Measurements from ENCODE around the gene BUD31. TPM values are rescaled to one million over a fixed set of nuclear protein-coding genes. Genes with fewer than 3 reads are reported as not detected.

The BUD31 gene
- total and polyA plus RNA-seq, 2 experiments from 2014 or later, result 77.1 to 247 TPM

DNA sequence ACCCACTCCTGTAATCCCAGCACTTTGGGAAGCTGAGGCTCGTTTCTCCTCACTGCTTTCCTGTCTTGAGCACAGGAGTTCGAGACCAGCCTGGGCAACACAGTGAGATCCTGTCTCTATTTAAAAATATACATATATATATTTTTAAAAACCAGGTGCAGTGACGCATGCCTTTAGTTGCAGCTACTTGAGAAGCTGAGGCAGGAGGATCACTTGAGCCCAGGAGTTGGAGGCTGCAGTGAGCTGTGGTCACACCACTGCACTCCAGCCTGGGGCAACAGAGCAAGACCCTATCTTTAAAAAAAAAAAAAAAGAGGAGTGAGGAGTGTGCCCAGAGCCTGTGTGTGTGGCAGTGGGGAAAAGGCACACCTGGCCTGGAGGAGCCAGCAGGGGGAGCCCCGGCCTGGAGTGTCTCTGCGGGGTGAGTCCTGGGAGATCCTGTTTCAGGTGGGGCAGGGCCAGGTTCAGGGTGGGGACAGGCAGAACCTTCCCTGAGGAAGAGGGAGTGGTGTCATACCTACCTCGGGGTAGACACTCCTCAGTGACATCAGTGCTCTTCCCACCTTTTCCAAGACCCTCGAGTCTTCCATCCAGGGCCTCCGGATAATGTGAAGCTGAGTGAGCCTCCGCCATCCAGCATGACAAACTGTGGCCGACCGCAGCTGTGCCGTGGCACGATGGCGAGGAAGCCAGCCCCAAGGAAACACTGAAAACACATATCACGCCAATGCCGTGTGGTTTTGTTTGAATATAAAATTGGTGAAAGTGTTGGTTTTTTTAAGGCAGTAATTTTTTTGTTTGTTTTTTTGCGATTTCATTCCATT is 43.2 kb upstream of the BUD31 start:
- no peaks in the 10 kb centered on the region for H3K27me3 ChIP-seq (ENCODE audit: insufficient read depth)
- Mint-ChIP-seq H3K4me1 (peaks cover 16% of the 10 kb centered on the region), H3K36me3 (ENCODE audit: low read depth) (peaks cover 41% of the 10 kb centered on the region), H3K9me3 (no peaks in the 10 kb centered on the region), H3K27me3 (ENCODE audit: insufficient read depth, low read depth, poor library complexity) (peaks cover 6% of the 10 kb centered on the region), H3K4me3 (no peak overlapping the region; the same call in 2 of the 3 replicates), H3K27ac (no peak overlapping the region)
- peaks cover 21% of the 10 kb centered on the region for H3K36me3 ChIP-seq (ENCODE audit: insufficient read depth)
- H3K27ac ChIP-seq (ENCODE audit: low read depth), result no peak overlapping the region
- H2AFZ ChIP-seq, result no peak overlapping the region
- no peaks in the 10 kb centered on the region for H3K79me2 ChIP-seq (replicated peaks; ENCODE audit: insufficient read depth)
- H3K9me2 ChIP-seq (ENCODE audit: insufficient read depth), result no peaks in the 10 kb centered on the region
- TF ChIP-seq, protein P1, sequence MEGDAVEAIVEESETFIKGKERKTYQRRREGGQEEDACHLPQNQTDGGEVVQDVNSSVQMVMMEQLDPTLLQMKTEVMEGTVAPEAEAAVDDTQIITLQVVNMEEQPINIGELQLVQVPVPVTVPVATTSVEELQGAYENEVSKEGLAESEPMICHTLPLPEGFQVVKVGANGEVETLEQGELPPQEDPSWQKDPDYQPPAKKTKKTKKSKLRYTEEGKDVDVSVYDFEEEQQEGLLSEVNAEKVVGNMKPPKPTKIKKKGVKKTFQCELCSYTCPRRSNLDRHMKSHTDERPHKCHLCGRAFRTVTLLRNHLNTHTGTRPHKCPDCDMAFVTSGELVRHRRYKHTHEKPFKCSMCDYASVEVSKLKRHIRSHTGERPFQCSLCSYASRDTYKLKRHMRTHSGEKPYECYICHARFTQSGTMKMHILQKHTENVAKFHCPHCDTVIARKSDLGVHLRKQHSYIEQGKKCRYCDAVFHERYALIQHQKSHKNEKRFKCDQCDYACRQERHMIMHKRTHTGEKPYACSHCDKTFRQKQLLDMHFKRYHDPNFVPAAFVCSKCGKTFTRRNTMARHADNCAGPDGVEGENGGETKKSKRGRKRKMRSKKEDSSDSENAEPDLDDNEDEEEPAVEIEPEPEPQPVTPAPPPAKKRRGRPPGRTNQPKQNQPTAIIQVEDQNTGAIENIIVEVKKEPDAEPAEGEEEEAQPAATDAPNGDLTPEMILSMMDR (conservative IDR thresholded peaks at IDR 0.05; ENCODE audit: low read depth in 2 of 2), result peak; percentile 75 to 83
- TF ChIP-seq NANOG (IDR thresholded peaks at IDR 0.05; ENCODE audit: borderline replicate concordance), result no peak
- no peak overlapping the region for H3K4me2 ChIP-seq
- peak; percentile 66 for DNase-seq (ENCODE audit: low spot score)
- 0 out of 2 replicates have a peak, but pooled peaks cover 5% of the 10 kb centered on the region for H4K20me1 ChIP-seq (replicated peaks; ENCODE audit: insufficient read depth)
- 0 out of 2 replicates have a peak, but pooled peaks cover 6% of the 10 kb centered on the region for H3F3A ChIP-seq (replicated peaks; ENCODE audit: low read depth)
- H3K4me1 ChIP-seq (ENCODE audit: insufficient read depth), result peaks cover 5% of the 10 kb centered on the region
- peak; percentile 92 for ATAC-seq
- no peak overlapping the region for H3K4me3 ChIP-seq

DNA sequence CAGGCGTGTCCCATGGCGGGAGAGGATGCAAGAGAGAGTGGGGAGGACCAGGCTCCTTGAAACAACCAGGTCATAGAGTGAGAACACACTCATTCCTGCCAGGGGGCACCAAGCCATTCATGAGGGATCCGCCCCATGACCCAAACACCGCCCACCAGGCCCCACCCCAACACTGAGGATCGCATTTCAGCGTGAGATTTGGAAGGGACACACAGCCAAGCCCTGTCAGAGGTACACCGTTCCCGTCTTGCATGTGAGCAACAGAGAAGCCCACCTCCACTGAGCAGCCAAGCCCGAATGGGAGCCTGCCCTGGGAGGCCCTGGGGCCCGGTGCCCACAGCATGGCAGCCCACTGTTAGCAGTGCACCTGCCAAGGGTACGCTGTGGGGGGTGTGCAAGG is 42.1 kb upstream of the BUD31 start:
- Mint-ChIP-seq H3K4me3 (no peak overlapping the region), H3K27me3 (ENCODE audit: insufficient read depth, low read depth, poor library complexity) (peaks cover 6% of the 10 kb centered on the region), H3K27ac (peak overlapping the region; percentile 57; the same call in 1 of the 2 replicates), H3K36me3 (ENCODE audit: low read depth) (peaks cover 35% of the 10 kb centered on the region), H3K9me3 (no peaks in the 10 kb centered on the region), H3K4me1 (peaks cover 16% of the 10 kb centered on the region)
- H2AFZ ChIP-seq, result no peak overlapping the region
- no peak overlapping the region for H3K4me3 ChIP-seq
- H3K27ac ChIP-seq (ENCODE audit: low read depth), result peak overlapping the region; percentile 7; the same call in 1 of the 2 replicates
- H4K20me1 ChIP-seq (replicated peaks; ENCODE audit: insufficient read depth), result 0 out of 2 replicates have a peak, but pooled peaks cover 1% of the 10 kb centered on the region
- 0 out of 2 replicates have a peak, but pooled peaks cover 3% of the 10 kb centered on the region for H3F3A ChIP-seq (replicated peaks; ENCODE audit: low read depth)
- H3K4me2 ChIP-seq, result no peak overlapping the region
- ATAC-seq (peak; percentile 79), DNase-seq (ENCODE audit: low spot score) (peak; percentile 56)
- H3K36me3 ChIP-seq (ENCODE audit: insufficient read depth), result peaks cover 12% of the 10 kb centered on the region
- no peaks in the 10 kb centered on the region for H3K27me3 ChIP-seq (ENCODE audit: insufficient read depth)
- H3K9me2 ChIP-seq (ENCODE audit: insufficient read depth), result no peaks in the 10 kb centered on the region
- H3K79me2 ChIP-seq (replicated peaks; ENCODE audit: insufficient read depth), result no peaks in the 10 kb centered on the region
- H3K4me1 ChIP-seq (ENCODE audit: insufficient read depth), result peaks cover 5% of the 10 kb centered on the region
- no peak for TF ChIP-seq EZH2phosphoT487 (IDR thresholded peaks at IDR 0.05; ENCODE audit: unreplicated experiment)
- TF ChIP-seq CREB1 (CRISPR knock-in tag; IDR thresholded peaks at IDR 0.05; ENCODE audit: low read depth), result no peak
- TF ChIP-seq, protein P2, sequence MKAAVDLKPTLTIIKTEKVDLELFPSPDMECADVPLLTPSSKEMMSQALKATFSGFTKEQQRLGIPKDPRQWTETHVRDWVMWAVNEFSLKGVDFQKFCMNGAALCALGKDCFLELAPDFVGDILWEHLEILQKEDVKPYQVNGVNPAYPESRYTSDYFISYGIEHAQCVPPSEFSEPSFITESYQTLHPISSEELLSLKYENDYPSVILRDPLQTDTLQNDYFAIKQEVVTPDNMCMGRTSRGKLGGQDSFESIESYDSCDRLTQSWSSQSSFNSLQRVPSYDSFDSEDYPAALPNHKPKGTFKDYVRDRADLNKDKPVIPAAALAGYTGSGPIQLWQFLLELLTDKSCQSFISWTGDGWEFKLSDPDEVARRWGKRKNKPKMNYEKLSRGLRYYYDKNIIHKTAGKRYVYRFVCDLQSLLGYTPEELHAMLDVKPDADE (IDR thresholded peaks at IDR 0.05), result no peak
- no peak for TF ChIP-seq POLR2AphosphoS5 (IDR thresholded peaks at IDR 0.05; ENCODE audit: low read depth)
- TF ChIP-seq STAT1 (IDR thresholded peaks at IDR 0.05; ENCODE audit: unreplicated experiment), result no peak
- no peak for TF ChIP-seq ZNF114 (CRISPR knock-in tag; IDR thresholded peaks at IDR 0.05)
- no peak for TF ChIP-seq ZNF331 (CRISPR knock-in tag; IDR thresholded peaks at IDR 0.05; ENCODE audit: low read depth)
- TF ChIP-seq, protein P3, sequence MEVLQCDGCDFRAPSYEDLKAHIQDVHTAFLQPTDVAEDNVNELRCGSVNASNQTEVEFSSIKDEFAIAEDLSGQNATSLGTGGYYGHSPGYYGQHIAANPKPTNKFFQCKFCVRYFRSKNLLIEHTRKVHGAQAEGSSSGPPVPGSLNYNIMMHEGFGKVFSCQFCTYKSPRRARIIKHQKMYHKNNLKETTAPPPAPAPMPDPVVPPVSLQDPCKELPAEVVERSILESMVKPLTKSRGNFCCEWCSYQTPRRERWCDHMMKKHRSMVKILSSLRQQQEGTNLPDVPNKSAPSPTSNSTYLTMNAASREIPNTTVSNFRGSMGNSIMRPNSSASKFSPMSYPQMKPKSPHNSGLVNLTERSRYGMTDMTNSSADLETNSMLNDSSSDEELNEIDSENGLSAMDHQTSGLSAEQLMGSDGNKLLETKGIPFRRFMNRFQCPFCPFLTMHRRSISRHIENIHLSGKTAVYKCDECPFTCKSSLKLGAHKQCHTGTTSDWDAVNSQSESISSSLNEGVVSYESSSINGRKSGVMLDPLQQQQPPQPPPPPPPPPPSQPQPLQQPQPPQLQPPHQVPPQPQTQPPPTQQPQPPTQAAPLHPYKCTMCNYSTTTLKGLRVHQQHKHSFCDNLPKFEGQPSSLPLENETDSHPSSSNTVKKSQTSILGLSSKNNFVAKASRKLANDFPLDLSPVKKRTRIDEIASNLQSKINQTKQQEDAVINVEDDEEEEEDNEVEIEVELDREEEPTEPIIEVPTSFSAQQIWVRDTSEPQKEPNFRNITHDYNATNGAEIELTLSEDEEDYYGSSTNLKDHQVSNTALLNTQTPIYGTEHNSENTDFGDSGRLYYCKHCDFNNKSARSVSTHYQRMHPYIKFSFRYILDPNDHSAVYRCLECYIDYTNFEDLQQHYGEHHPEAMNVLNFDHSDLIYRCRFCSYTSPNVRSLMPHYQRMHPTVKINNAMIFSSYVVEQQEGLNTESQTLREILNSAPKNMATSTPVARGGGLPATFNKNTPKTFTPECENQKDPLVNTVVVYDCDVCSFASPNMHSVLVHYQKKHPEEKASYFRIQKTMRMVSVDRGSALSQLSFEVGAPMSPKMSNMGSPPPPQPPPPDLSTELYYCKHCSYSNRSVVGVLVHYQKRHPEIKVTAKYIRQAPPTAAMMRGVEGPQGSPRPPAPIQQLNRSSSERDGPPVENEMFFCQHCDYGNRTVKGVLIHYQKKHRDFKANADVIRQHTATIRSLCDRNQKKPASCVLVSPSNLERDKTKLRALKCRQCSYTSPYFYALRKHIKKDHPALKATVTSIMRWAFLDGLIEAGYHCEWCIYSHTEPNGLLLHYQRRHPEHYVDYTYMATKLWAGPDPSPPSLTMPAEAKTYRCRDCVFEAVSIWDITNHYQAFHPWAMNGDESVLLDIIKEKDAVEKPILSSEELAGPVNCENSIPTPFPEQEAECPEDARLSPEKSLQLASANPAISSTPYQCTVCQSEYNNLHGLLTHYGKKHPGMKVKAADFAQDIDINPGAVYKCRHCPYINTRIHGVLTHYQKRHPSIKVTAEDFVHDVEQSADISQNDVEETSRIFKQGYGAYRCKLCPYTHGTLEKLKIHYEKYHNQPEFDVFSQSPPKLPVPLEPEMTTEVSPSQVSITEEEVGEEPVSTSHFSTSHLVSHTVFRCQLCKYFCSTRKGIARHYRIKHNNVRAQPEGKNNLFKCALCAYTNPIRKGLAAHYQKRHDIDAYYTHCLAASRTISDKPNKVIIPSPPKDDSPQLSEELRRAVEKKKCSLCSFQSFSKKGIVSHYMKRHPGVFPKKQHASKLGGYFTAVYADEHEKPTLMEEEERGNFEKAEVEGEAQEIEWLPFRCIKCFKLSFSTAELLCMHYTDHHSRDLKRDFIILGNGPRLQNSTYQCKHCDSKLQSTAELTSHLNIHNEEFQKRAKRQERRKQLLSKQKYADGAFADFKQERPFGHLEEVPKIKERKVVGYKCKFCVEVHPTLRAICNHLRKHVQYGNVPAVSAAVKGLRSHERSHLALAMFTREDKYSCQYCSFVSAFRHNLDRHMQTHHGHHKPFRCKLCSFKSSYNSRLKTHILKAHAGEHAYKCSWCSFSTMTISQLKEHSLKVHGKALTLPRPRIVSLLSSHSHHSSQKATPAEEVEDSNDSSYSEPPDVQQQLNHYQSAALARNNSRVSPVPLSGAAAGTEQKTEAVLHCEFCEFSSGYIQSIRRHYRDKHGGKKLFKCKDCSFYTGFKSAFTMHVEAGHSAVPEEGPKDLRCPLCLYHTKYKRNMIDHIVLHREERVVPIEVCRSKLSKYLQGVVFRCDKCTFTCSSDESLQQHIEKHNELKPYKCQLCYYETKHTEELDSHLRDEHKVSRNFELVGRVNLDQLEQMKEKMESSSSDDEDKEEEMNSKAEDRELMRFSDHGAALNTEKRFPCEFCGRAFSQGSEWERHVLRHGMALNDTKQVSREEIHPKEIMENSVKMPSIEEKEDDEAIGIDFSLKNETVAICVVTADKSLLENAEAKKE (CRISPR knock-in tag; IDR thresholded peaks at IDR 0.05), result no peak
- TF ChIP-seq EZH2 (IDR thresholded peaks at IDR 0.05; ENCODE audit: low read depth, unreplicated experiment), result no peak
- TF ChIP-seq JUNB (IDR thresholded peaks at IDR 0.05; ENCODE audit: unreplicated experiment), result no peak
